Gastrocnemius medialis (tissue), 4 donors: ENCODE measurements around the gene RAB11A. TPM values are rescaled to one million over a fixed set of nuclear protein-coding genes. Genes with fewer than 3 reads are reported as not detected.

Experiments
- ATAC-seq, 2 donors: fragments of 150-250 bp; one replicate each; pipeline ENCODE4 v1.9.1; 2016
- DNase-seq, 2 donors: peaks; one replicate each; pipeline ENCODE4 v3.0.0-alpha.2; 2019
- H3K27ac ChIP-seq, 4 donors: fragments of 200-600 bp; sonication (generic); 1 replicate in 1 of 4; 2 replicates in 3 of 4; pipeline ENCODE4 v1.5.1; 2016 to 2018; ENCODE audit warnings: mild to moderate bottlenecking in 2 of 4, moderate library complexity in 1 of 4
- H3K27me3 ChIP-seq, 3 donors: fragments of 200-600 bp; sonication (generic) in 2 of 3; 1 replicate in 1 of 3; 2 replicates in 2 of 3; pipeline versions ENCODE4 v1.5.1 to v1.6.0; 2016 to 2019; ENCODE audit warnings: mild to moderate bottlenecking in 1 of 3, moderate library complexity in 1 of 3
- H3K36me3 ChIP-seq, 2 donors: fragments of 200-600 bp; sonication (generic) in 1 of 2; one replicate each; pipeline ENCODE4 v1.5.1; 2017 to 2018
- H3K4me1 ChIP-seq, 2 donors: fragments of 200-600 bp; sonication (generic) in 1 of 2; one replicate each; pipeline ENCODE4 v1.5.1; 2016 to 2017; ENCODE audit warnings: mild to moderate bottlenecking in 2 of 2
- H3K4me3 ChIP-seq, 4 donors: fragments of 200-600 bp; sonication (generic) in 3 of 4; 1 replicate in 1 of 4; 2 replicates in 3 of 4; pipeline ENCODE4 v1.5.1; 2016 to 2019; ENCODE audit warnings: mild to moderate bottlenecking in 2 of 4
- H3K9me3 ChIP-seq, 3 donors: fragments of 200-600 bp; sonication (generic) in 2 of 3; 1 replicate in 1 of 3; 2 replicates in 2 of 3; pipeline ENCODE4 v1.5.1; 2016 to 2019
- POLR2A ChIP-seq, 2 donors: fragments of 450-650 bp; IDR thresholded peaks; one replicate each; pipeline ENCODE4 v1.6.1; 2017; ENCODE audit warnings: antibody characterized with exemption in 2 of 2, mild to moderate bottlenecking in 2 of 2, moderate library complexity in 2 of 2
- in situ Hi-C, 4 donors: fragments of 200-750 bp; cut with MboI; loops; one replicate each; pipeline versions ENCODE4 v1.15.0 to v1.8.0; 2017; ENCODE audit warnings: low sequenced_read_pairs in 4 of 4
- intact Hi-C: fragments of 100-400 bp; cut with DNase I; formaldehyde crosslinking; loops from one replicate; pipeline ENCODE4 v1.15.1; 2023; ENCODE audit warnings: low total_unique reads
- total RNA-seq, 4 donors: library from RNA; depleted of rRNA; stranded (reverse); fragments of >200 nt; gene quantifications; one replicate each; pipeline versions ENCODE4 v1.1.0 to v1.2.3, GENCODE V29; 2016
- TF ChIP-seq, protein P1 (sequence below), 5 experiments: fragments of 450-650 bp in 3 of 5; fragments of 200-600 bp in 2 of 5; sonication (generic) in 2 of 5; IDR thresholded peaks in 4 of 5; conservative IDR thresholded peaks in 1 of 5; 1 replicate in 4 of 5; 2 replicates in 1 of 5; pipeline ENCODE4 v1.5.1; 2016 to 2019; ENCODE audit warnings: antibody characterized with exemption in 5 of 5, mild to moderate bottlenecking in 3 of 5, moderate library complexity in 3 of 5

RAB11A gene
- total RNA-seq, 4 donors from 2014 or later = 93.0 to 207 (median 166) TPM

DNA sequence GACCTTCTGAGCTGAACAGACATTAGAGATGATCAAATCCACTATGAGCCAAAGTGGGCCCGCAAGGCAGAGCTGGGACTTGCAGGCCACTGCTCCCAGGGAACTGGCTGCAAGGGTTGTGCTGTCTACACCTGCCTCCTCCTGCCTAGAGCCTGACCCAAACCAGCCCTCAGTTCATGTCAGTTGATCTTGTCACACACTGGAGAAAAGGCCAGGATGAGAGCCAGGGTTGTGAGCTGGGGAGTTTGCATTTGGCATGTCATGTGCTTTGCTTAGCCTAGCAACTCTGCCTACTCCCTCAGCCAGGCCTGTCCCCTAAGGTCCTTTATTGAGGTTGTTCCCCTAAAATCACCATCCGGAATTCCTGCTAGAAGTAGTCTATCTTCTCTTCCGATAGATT lies 67.8 kb downstream of the RAB11A start:
- H3K9me3 ChIP-seq = no peaks in the 10 kb centered on the region
- peaks cover 8 to 13% of the 10 kb centered on the region in 2 donors for H3K4me1 ChIP-seq
- H3K4me3 ChIP-seq = no peak overlapping the region
- H3K27ac ChIP-seq = no peak overlapping the region
- in situ Hi-C loops = no loop called here
- ATAC-seq = no peak
- TF ChIP-seq, protein P1, sequence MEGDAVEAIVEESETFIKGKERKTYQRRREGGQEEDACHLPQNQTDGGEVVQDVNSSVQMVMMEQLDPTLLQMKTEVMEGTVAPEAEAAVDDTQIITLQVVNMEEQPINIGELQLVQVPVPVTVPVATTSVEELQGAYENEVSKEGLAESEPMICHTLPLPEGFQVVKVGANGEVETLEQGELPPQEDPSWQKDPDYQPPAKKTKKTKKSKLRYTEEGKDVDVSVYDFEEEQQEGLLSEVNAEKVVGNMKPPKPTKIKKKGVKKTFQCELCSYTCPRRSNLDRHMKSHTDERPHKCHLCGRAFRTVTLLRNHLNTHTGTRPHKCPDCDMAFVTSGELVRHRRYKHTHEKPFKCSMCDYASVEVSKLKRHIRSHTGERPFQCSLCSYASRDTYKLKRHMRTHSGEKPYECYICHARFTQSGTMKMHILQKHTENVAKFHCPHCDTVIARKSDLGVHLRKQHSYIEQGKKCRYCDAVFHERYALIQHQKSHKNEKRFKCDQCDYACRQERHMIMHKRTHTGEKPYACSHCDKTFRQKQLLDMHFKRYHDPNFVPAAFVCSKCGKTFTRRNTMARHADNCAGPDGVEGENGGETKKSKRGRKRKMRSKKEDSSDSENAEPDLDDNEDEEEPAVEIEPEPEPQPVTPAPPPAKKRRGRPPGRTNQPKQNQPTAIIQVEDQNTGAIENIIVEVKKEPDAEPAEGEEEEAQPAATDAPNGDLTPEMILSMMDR (IDR thresholded peaks at IDR 0.05 in 4 of 5, conservative IDR thresholded peaks at IDR 0.05 in 1 of 5) = no peak
- no peak for TF ChIP-seq POLR2A (IDR thresholded peaks at IDR 0.05)
- H3K27me3 ChIP-seq = no peaks in the 10 kb centered on the region
- no peak for DNase-seq
- intact Hi-C loops = no loop called here
- H3K36me3 ChIP-seq = no peaks in the 10 kb centered on the region

DNA sequence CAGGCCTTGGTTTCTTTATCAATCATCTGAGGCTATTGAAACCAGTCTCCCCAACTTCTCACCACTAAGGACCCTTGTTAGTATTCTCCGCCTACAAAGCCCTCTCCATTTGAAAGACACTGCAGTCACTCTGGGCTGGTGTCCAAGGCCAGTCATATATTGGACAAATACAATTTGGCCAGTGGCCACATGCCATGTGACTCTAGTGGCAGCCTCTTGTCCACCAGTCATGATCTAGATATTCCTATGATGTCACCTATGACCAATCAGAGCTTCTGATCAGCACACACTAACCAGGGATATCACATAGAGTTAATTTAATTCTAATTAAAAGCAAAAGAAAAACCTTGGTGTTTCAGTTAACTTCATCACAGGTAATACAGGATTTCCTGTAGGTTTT lies 68.2 kb downstream of the RAB11A start:
- ATAC-seq (no peak), DNase-seq (no peak)
- TF ChIP-seq, protein P1 (IDR thresholded peaks at IDR 0.05 in 4 of 5, conservative IDR thresholded peaks at IDR 0.05 in 1 of 5) = no peak
- TF ChIP-seq POLR2A (IDR thresholded peaks at IDR 0.05) = no peak
- H3K27me3 ChIP-seq = no peaks in the 10 kb centered on the region
- H3K9me3 ChIP-seq = no peaks in the 10 kb centered on the region
- H3K36me3 ChIP-seq = no peaks in the 10 kb centered on the region
- in situ Hi-C loops (no loop called here), intact Hi-C loops (no loop called here)
- no peak overlapping the region for H3K4me3 ChIP-seq
- H3K4me1 ChIP-seq = peaks cover 8 to 13% of the 10 kb centered on the region in 2 donors
- H3K27ac ChIP-seq = no peak overlapping the region

DNA sequence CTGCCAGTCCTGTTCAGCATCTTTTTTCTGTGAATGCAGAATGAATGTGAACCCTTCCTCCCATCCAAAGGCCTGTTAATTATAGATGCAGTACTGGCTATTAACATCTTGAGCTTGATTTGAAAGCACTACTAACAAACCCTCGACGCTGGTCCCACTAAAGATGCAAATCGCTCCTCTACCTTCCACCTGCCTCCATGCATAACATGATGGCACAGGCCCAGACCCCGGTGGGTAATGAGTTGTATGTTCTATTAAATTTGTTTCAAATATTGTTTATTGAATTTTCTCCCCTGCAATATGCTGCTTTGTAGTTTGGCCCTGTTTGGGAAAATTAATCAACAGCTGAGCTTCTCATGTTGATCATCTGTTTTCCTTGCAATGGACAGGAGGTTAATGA lies 69.3 kb downstream of the RAB11A start:
- DNase-seq = no peak
- intact Hi-C loops (no loop called here), in situ Hi-C loops (no loop called here)
- no peak for ATAC-seq
- H3K27ac ChIP-seq = no peak overlapping the region
- H3K36me3 ChIP-seq = no peaks in the 10 kb centered on the region
- TF ChIP-seq, protein P1 (IDR thresholded peaks at IDR 0.05 in 4 of 5, conservative IDR thresholded peaks at IDR 0.05 in 1 of 5) = no peak
- TF ChIP-seq POLR2A (IDR thresholded peaks at IDR 0.05) = no peak
- no peaks in the 10 kb centered on the region for H3K27me3 ChIP-seq
- H3K4me1 ChIP-seq = peaks cover 8 to 13% of the 10 kb centered on the region in 2 donors
- no peak overlapping the region for H3K4me3 ChIP-seq
- H3K9me3 ChIP-seq = no peaks in the 10 kb centered on the region

DNA sequence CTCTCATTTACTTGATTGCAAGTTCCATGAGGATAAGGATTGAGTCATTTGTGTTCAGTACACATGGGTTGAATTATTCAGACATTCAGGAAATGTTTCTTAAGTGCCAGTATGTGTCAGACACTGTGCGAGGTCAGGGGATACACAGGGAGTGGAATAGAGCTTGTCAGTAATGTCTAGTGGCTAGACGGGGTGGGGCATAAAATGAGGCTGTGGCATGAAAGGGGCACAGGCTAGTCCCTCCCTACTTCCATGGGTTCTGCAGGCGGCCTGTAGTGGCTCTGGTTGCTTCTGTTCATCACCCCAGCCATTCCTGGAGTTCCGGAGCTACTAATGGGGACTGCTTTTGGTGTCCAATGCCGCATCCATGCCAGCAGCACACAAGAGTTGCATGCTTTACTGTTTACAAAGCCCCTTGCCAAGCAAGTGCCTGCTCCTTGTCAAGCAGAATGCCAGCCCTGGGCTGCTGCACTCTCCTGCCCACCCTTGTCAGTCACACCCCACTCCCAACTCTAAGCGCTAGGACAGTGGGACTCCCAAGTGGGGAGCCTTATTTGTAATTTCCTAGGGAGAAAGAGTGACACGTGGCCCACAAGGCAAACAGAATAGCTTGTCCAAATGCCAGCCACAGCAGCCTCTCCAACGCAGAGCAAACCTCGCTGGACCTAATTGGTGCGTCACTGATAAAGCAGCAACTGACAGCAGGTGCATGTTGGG lies 70.8 kb downstream of the RAB11A start:
- Histone ChIP-seq H3K27me3 (no peaks in the 10 kb centered on the region), H3K36me3 (no peaks in the 10 kb centered on the region), H3K27ac (peak overlapping the region in 2 of 4 donors; percentile 33 to 49), H3K4me3 (no peak overlapping the region), H3K4me1 (peaks cover 8 to 13% of the 10 kb centered on the region in 2 donors), H3K9me3 (no peaks in the 10 kb centered on the region)
- in situ Hi-C loops = no loop called here
- ATAC-seq = no peak
- no peak for DNase-seq
- intact Hi-C loops = no loop called here
- TF ChIP-seq POLR2A (IDR thresholded peaks at IDR 0.05) = no peak
- TF ChIP-seq, protein P1 (IDR thresholded peaks at IDR 0.05 in 4 of 5, conservative IDR thresholded peaks at IDR 0.05 in 1 of 5) = no peak

DNA sequence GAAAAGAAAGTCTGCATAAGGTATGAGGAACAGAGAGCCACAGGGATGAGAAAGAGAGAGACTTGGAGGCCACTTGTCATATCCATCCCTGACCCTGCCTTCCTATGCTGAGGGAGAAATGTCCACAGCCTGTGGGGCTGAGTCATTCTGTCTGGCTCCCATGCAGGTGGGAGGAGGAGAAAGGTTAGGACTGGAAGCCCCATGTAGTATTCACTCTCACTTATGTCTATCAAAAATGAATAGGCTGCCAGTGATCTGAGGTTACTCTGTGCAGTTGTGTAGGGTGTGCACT lies 71.3 kb downstream of the RAB11A start:
- in situ Hi-C loops = no loop called here
- intact Hi-C loops = no loop called here
- H3K4me3 ChIP-seq = no peak overlapping the region
- no peaks in the 10 kb centered on the region for H3K9me3 ChIP-seq
- ATAC-seq (peak; percentile 31 to 64), DNase-seq (no peak)
- H3K27ac ChIP-seq = peak overlapping the region in 1 of 4 donors; percentile 49
- H3K36me3 ChIP-seq = no peaks in the 10 kb centered on the region
- H3K4me1 ChIP-seq = peaks cover 8 to 13% of the 10 kb centered on the region in 2 donors
- TF ChIP-seq, protein P1 (IDR thresholded peaks at IDR 0.05 in 4 of 5, conservative IDR thresholded peaks at IDR 0.05 in 1 of 5) = no peak
- H3K27me3 ChIP-seq = no peaks in the 10 kb centered on the region
